PFSK-1 (cell line): ENCODE results near the gene ZNF827.

Experiments
- POLR2AphosphoS5 ChIP-seq: IDR thresholded peaks from 2 replicates; pipeline ENCODE4 v1.6.1; 2012; ENCODE audit warnings: low read depth, mild to moderate bottlenecking, control low read depth, low read length, moderate library complexity
- SIN3A ChIP-seq: IDR thresholded peaks from 2 replicates; pipeline ENCODE4 v1.6.1; 2012; ENCODE audit warnings: mild to moderate bottlenecking, low read length, moderate library complexity, borderline replicate concordance; ENCODE audit not compliant: insufficient read depth
- TAF1 ChIP-seq: IDR thresholded peaks from 2 replicates; pipeline ENCODE4 v1.6.1; 2012; ENCODE audit warnings: low read length, control low read depth, borderline replicate concordance; ENCODE audit not compliant: insufficient read depth
- TF ChIP-seq, protein P1 (sequence below), 2 experiments: IDR thresholded peaks; 2 replicates each; pipeline versions ENCODE4 v1.6.1 to v1.8.0; 2011 to 2012; ENCODE audit warnings: low read depth in 2 of 2, low read length in 2 of 2, control low read depth in 1 of 2, inconsistent platforms in 1 of 2, mild to moderate bottlenecking in 1 of 2, moderate library complexity in 1 of 2; ENCODE audit not compliant: insufficient read depth in 1 of 2

DNA sequence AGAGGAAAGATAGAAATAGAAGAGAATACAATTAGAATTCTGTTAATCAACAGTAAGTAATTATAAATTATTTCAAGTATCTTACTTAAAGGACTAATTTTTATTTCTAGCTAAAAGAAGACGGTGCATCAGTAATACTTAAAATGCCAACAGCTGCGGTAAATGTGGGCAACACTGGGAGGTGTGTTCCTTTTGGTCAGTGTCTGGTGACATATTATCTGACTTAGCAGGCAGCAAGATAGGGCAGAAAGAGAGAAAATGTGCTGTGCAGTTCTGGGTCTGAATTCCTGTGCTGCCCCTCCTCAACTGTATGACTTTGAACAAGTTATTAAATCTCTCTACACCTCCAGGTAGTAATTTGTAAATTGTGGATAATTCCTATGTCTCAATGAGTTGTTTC, 120.6 kb downstream of the ZNF827 start:
- TF ChIP-seq TAF1, result no peak
- TF ChIP-seq, protein P1, sequence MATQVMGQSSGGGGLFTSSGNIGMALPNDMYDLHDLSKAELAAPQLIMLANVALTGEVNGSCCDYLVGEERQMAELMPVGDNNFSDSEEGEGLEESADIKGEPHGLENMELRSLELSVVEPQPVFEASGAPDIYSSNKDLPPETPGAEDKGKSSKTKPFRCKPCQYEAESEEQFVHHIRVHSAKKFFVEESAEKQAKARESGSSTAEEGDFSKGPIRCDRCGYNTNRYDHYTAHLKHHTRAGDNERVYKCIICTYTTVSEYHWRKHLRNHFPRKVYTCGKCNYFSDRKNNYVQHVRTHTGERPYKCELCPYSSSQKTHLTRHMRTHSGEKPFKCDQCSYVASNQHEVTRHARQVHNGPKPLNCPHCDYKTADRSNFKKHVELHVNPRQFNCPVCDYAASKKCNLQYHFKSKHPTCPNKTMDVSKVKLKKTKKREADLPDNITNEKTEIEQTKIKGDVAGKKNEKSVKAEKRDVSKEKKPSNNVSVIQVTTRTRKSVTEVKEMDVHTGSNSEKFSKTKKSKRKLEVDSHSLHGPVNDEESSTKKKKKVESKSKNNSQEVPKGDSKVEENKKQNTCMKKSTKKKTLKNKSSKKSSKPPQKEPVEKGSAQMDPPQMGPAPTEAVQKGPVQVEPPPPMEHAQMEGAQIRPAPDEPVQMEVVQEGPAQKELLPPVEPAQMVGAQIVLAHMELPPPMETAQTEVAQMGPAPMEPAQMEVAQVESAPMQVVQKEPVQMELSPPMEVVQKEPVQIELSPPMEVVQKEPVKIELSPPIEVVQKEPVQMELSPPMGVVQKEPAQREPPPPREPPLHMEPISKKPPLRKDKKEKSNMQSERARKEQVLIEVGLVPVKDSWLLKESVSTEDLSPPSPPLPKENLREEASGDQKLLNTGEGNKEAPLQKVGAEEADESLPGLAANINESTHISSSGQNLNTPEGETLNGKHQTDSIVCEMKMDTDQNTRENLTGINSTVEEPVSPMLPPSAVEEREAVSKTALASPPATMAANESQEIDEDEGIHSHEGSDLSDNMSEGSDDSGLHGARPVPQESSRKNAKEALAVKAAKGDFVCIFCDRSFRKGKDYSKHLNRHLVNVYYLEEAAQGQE (IDR thresholded peaks at IDR 0.05; ENCODE audit: insufficient read depth in 1 of 2, low read depth in 2 of 2, low read length in 2 of 2), result no peak
- no peak for TF ChIP-seq SIN3A
- no peak for TF ChIP-seq POLR2AphosphoS5
